GM20431 (cell line): ENCODE data around the gene RGS11.
"Not testable (repeated sequence)": the region's sequence is repeated elsewhere in the genome, so short reads cannot be mapped to it uniquely, and the experiment has no call there.

Experiments used
- in situ Hi-C: fragments of 300-500 bp; cut with MseI, MboI; formaldehyde crosslinking; loops from one replicate; pipeline ENCODE4 v1.15.0; 2020; ENCODE audit warnings: low sequenced_read_pairs; ENCODE audit not compliant: unreplicated experiment

Gene RGS11

GRCh38 chr16:240559-240958 lies 35.2 kb downstream of the RGS11 start:
- in situ Hi-C loops = no loop called here

- in situ Hi-C loops = no loop called here
Observed at GRCh38 chr16:239948-240277, 35.8 kb downstream of the RGS11 start.

GRCh38 chr16:234468-235305 lies 41.1 kb downstream of the RGS11 start, which contains the start of gene FAM234A:
FAM234A (plus strand) TSS chr16:234821; CDS start chr16:254414, 19,593 bp downstream.
- in situ Hi-C loops = no loop called here

- in situ Hi-C loops = no loop called here
Observed at GRCh38 chr16:230949-231348, 44.8 kb downstream of the RGS11 start.

- in situ Hi-C loops = not testable (repeated sequence)
Observed at GRCh38 chr16:230351-230750, 45.4 kb downstream of the RGS11 start.

- in situ Hi-C loops = no loop called here
Observed at GRCh38 chr16:229731-230281, 45.9 kb downstream of the RGS11 start.

- in situ Hi-C loops = no loop called here
Observed at GRCh38 chr16:228852-229730, 46.7 kb downstream of the RGS11 start, which contains the start of gene LUC7L. LUC7L (minus strand) TSS chr16:229449; CDS start chr16:229339, 110 bp downstream.

GRCh38 chr16:228151-228851 lies 47.4 kb downstream of the RGS11 start:
- in situ Hi-C loops = no loop called here

GRCh38 chr16:220021-220420 lies 55.7 kb downstream of the RGS11 start:
- in situ Hi-C loops = no loop called here
